HG03354 (cell line): ENCODE data around the gene TES.
A peak's percentile ranks its signal among the peaks of the same experiment; 100 is the strongest.
"Not testable (repeated sequence)": the region's sequence is repeated elsewhere in the genome, so short reads cannot be mapped to it uniquely, and the experiment has no call there.

Source experiments
- ATAC-seq: cut with Tn5 transposase; IDR thresholded peaks from one replicate; pipeline ENCODE4 v1.9.1; 2021; ENCODE audit warnings: mild to moderate bottlenecking; ENCODE audit not compliant: unreplicated experiment, poor library complexity, severe bottlenecking

Gene TES

GRCh38 chr7:116239020-116239419, 28.7 kb downstream of the TES start:
- no peak for ATAC-seq

GRCh38 chr7:116239434-116239833, 29.1 kb downstream of the TES start:
- ATAC-seq = no peak

- no peak for ATAC-seq
Measured at GRCh38 chr7:116240024-116240668, 29.8 kb downstream of the TES start.

GRCh38 chr7:116241291-116241690, 31.0 kb downstream of the TES start:
- no peak for ATAC-seq

- ATAC-seq = no peak
Measured at GRCh38 chr7:116242178-116242577, 31.8 kb downstream of the TES start.

- ATAC-seq = no peak
Measured at GRCh38 chr7:116242759-116243158, 32.4 kb downstream of the TES start.

- ATAC-seq = not testable (repeated sequence)
Measured at GRCh38 chr7:116244803-116245202, 34.5 kb downstream of the TES start.

GRCh38 chr7:116246357-116246756, 36.0 kb downstream of the TES start:
- ATAC-seq = no peak

- ATAC-seq = peak; percentile 88
Measured at GRCh38 chr7:116249969-116250553, 39.7 kb downstream of the TES start.

GRCh38 chr7:116251675-116252074, 41.3 kb downstream of the TES start:
- no peak for ATAC-seq

- ATAC-seq = no peak
Measured at GRCh38 chr7:116252249-116252648, 41.9 kb downstream of the TES start.

GRCh38 chr7:116257156-116257555, 46.8 kb downstream of the TES start:
- ATAC-seq = no peak

GRCh38 chr7:116258734-116259133, 48.4 kb downstream of the TES start:
- ATAC-seq = peak; percentile 67

- ATAC-seq = peak; percentile 6
Measured at GRCh38 chr7:116259156-116259870, 49.0 kb downstream of the TES start.

GRCh38 chr7:116259871-116260440, 49.6 kb downstream of the TES start:
- ATAC-seq = no peak

GRCh38 chr7:116261904-116262303, 51.6 kb downstream of the TES start:
- ATAC-seq = no peak

- ATAC-seq = no peak
Measured at GRCh38 chr7:116265881-116266280, 55.5 kb downstream of the TES start.

- ATAC-seq = no peak
Measured at GRCh38 chr7:116269466-116269865, 59.1 kb downstream of the TES start.

- no peak for ATAC-seq
Measured at GRCh38 chr7:116271161-116271913, 61.0 kb downstream of the TES start.
